H1 (cell line): ENCODE results near the gene PAQR8. TPM values are rescaled to one million over a fixed set of nuclear protein-coding genes. Genes with fewer than 3 reads are reported as not detected.

ENCODE experiments used
- ASH2L ChIP-seq: fragments of 200-600, 300-600 bp; sonication (generic); IDR thresholded peaks from one replicate; pipeline ENCODE4 v1.7.1; 2017; ENCODE audit warnings: low read length
- BACH1 ChIP-seq: IDR thresholded peaks from 2 replicates; pipeline ENCODE4 v1.6.1; 2012; ENCODE audit warnings: low read length, improper control_type of control experiment
- BCL11A ChIP-seq, 2 experiments: IDR thresholded peaks; one replicate each; pipeline ENCODE4 v1.6.1; 2011; ENCODE audit warnings: low read depth in 2 of 2, low read length in 2 of 2, mild to moderate bottlenecking in 2 of 2
- CHD7 ChIP-seq: fragments of 300-600 bp; sonication (generic); IDR thresholded peaks from 2 replicates; pipeline ENCODE4 v1.7.1; 2012; ENCODE audit warnings: low read length, moderate library complexity, mild to moderate bottlenecking, inconsistent platforms; ENCODE audit not compliant: insufficient replicate concordance
- EGR1 ChIP-seq: IDR thresholded peaks from 2 replicates; pipeline ENCODE4 v1.6.1; 2011; ENCODE audit warnings: low read depth, low read length, borderline replicate concordance
- EP300 ChIP-seq, 2 experiments: IDR thresholded peaks; 1 replicate in 1 of 2; 2 replicates in 1 of 2; pipeline ENCODE4 v1.6.1; 2011 to 2012; ENCODE audit warnings: low read depth in 2 of 2, low read length in 2 of 2, mild to moderate bottlenecking in 2 of 2, borderline replicate concordance in 1 of 2, inconsistent platforms in 1 of 2, moderate library complexity in 1 of 2
- SP1 ChIP-seq: IDR thresholded peaks from 2 replicates; pipeline ENCODE4 v1.6.1; 2011; ENCODE audit warnings: low read depth, low read length
- TAF1 ChIP-seq: IDR thresholded peaks from 2 replicates; pipeline ENCODE4 v1.6.1; 2011; ENCODE audit warnings: mild to moderate bottlenecking, low read depth, low read length
- TBP ChIP-seq: IDR thresholded peaks from 2 replicates; pipeline ENCODE4 v1.6.1; 2011; ENCODE audit warnings: low read depth, low read length, improper control_type of control experiment
- TCF12 ChIP-seq: IDR thresholded peaks from 2 replicates; pipeline ENCODE4 v1.6.1; 2011; ENCODE audit warnings: low read depth, mild to moderate bottlenecking, low read length
- TEAD4 ChIP-seq: IDR thresholded peaks from 2 replicates; pipeline ENCODE4 v1.6.1; 2012; ENCODE audit warnings: low read depth, low read length, inconsistent platforms, mixed read lengths
- polyA plus RNA-seq, 7 experiments: library from polyadenylated mRNA; depleted of rRNA in 3 of 7; stranded (reverse) in 5 of 7; unstranded in 2 of 7; fragments of >200 nt in 5 of 7; fragments of 200-250 nt in 2 of 7; gene quantifications; 1 replicate in 5 of 7; 2 replicates in 1 of 7; 4 replicates in 1 of 7; pipeline versions ENCODE4 v1.2.1 to v1.2.3, GENCODE V29; 2011 to 2013; ENCODE audit warnings: missing spikeins in 2 of 7, mixed read lengths in 2 of 7
- total RNA-seq: library from RNA; stranded (reverse); fragmentation: NEBNext Ultra II Directional; extraction: Animal tissue kit (Norgen Biotek cat#: 25700); gene quantifications from 2 replicates; pipeline ENCODE4 v1.2.1, GENCODE V29; 2021

PAQR8 gene
- total and polyA plus RNA-seq, 2 of the 8 experiments (the other 6 are each of a cell fraction or from before 2014, with no cell fraction given), result 7.6 to 9.6 TPM

- TF ChIP-seq CHD7, result no peak
- 0 out of 2 replicates have a peak, but pooled peaks have one; percentile 8 for TF ChIP-seq TBP
- peak; percentile 80 for TF ChIP-seq TEAD4
- peak; percentile 90 for TF ChIP-seq SP1
- TF ChIP-seq BACH1, result no peak
- TF ChIP-seq BCL11A (IDR thresholded peaks at IDR 0.05; ENCODE audit: low read depth in 2 of 2, low read length in 2 of 2), result peak in 1 of 2 experiments; percentile 71
- TF ChIP-seq EGR1, result peak; percentile 56; the same call in 1 of the 2 replicates
- TF ChIP-seq ASH2L, result peak; percentile 92
- TF ChIP-seq EP300 (IDR thresholded peaks at IDR 0.05; ENCODE audit: borderline replicate concordance in 1 of 2, low read depth in 2 of 2, low read length in 2 of 2), result peak in 1 of 2 experiments; percentile 60; a peak in 1 of 3 replicates
- peak; percentile 71; the same call in 1 of the 2 replicates for TF ChIP-seq TCF12
- 0 out of 2 replicates have a peak, but pooled peaks have one; percentile 34 for TF ChIP-seq TAF1
These were observed 36.1 kb upstream of the PAQR8 start (continued) for GRCh38 chr6:52325695-52326471.
